OCI-LY7 (cell line): ENCODE data around the gene LRRFIP1. TPM values are rescaled to one million over a fixed set of nuclear protein-coding genes. Genes with fewer than 3 reads are reported as not detected.

Experiments used
- BruUV-seq: library from RNA; stranded (reverse); fragments of 400-500 nt; replicated peaks from 2 replicates; lab custom pipeline; 2021; lab: Mats Ljungman, UMichigan
- CTCF ChIA-PET: fragments of 300-600 bp; sonication (Branson Sonifier 250); formaldehyde crosslinking; loops from one replicate; lab custom pipeline; 2022; ENCODE audit warnings: antibody characterized with exemption; ENCODE audit not compliant: unreplicated experiment; lab: Charles Lee
- POLR2A ChIA-PET: fragments of 300-600 bp; sonication (Branson Sonifier 250); formaldehyde crosslinking; loops from one replicate; lab custom pipeline; 2022; ENCODE audit warnings: antibody characterized with exemption; lab: Charles Lee
- DNase-seq: peaks from one replicate; pipeline ENCODE4 v3.0.0-alpha.2; 2015; ENCODE audit warnings: low spot score
- H2AFZ ChIP-seq: fragments of 200-600 bp; sonication (generic), shearing (Covaris generic); 2 replicates; pipeline ENCODE4 v1.6.1; 2014; ENCODE audit warnings: mild to moderate bottlenecking, antibody characterized with exemption, low read length, moderate library complexity
- H3K27ac ChIP-seq: fragments of 200-600 bp; sonication (generic); 2 replicates; pipeline ENCODE4 v1.5.1; 2014; ENCODE audit warnings: mixed run types, low read depth, mild to moderate bottlenecking, moderate library complexity, low read length, inconsistent platforms; ENCODE audit not compliant: poor library complexity, severe bottlenecking
- H3K36me3 ChIP-seq: fragments of 200-600 bp; sonication (generic); 2 replicates; pipeline ENCODE4 v1.6.1; 2014; ENCODE audit warnings: mild to moderate bottlenecking, antibody characterized with exemption, low read length, moderate library complexity, mixed read lengths; ENCODE audit not compliant: insufficient read depth
- H3K4me1 ChIP-seq: fragments of 200-600 bp; sonication (generic); 2 replicates; pipeline ENCODE4 v1.5.1; 2014; ENCODE audit warnings: mild to moderate bottlenecking, low read length; ENCODE audit not compliant: insufficient read depth, poor library complexity, severe bottlenecking
- H3K4me2 ChIP-seq: fragments of 200-600 bp; sonication (generic); 2 replicates; pipeline ENCODE4 v1.6.1; 2014; ENCODE audit warnings: mild to moderate bottlenecking, low read length
- H3K4me3 ChIP-seq: fragments of 200-600 bp; sonication (generic); 2 replicates; pipeline ENCODE4 v1.5.1; 2014; ENCODE audit warnings: mild to moderate bottlenecking, low read depth, low read length; ENCODE audit not compliant: poor library complexity, severe bottlenecking
- H3K79me2 ChIP-seq: fragments of 200-600 bp; sonication (generic); 2 replicates; pipeline ENCODE4 v1.6.1; 2016; ENCODE audit warnings: low read depth, mild to moderate bottlenecking, low read length, moderate library complexity, mixed read lengths; ENCODE audit not compliant: insufficient read depth
- H3K9me2 ChIP-seq: fragments of 200-600 bp; sonication (generic); 2 replicates; pipeline ENCODE4 v1.6.1; 2016; ENCODE audit warnings: mild to moderate bottlenecking, low read length, mixed read lengths; ENCODE audit not compliant: insufficient read depth
- H3K9me3 ChIP-seq: fragments of 200-600 bp; sonication (generic); 2 replicates; pipeline ENCODE4 v1.6.1; 2014; ENCODE audit warnings: mild to moderate bottlenecking, mixed run types, low read length, mixed read lengths
- H4K20me1 ChIP-seq: fragments of 200-600 bp; sonication (generic); 2 replicates; pipeline ENCODE4 v1.6.1; 2014; ENCODE audit warnings: mild to moderate bottlenecking, antibody characterized with exemption, low read length, moderate library complexity, mixed read lengths; ENCODE audit not compliant: insufficient read depth
- CTCF ChIP-seq: fragments of 200-600 bp; sonication (generic); conservative IDR thresholded peaks from 2 replicates; pipeline ENCODE4 v1.5.1; 2014; ENCODE audit warnings: mild to moderate bottlenecking, antibody characterized with exemption, low read length, moderate library complexity, mixed read lengths
- EZH2phosphoT487 ChIP-seq: fragments of 200-600 bp; sonication (generic); IDR thresholded peaks from 2 replicates; pipeline ENCODE4 v1.6.1; 2018; ENCODE audit warnings: low read depth, borderline replicate concordance, mild to moderate bottlenecking, mixed run types, antibody characterized with exemption, low read length, moderate library complexity, mixed read lengths
- intact Hi-C: fragments of 100-400 bp; cut with micrococcal nuclease; formaldehyde crosslinking; loops from one replicate; pipeline ENCODE4 v1.10.0; 2022; ENCODE audit not compliant: unreplicated experiment
- total RNA-seq, 2 experiments: library from RNA; depleted of rRNA in 1 of 2; stranded (reverse); fragments of >200 nt in 1 of 2; shearing (Covaris generic) in 1 of 2; gene quantifications; 2 replicates each; pipeline ENCODE4 v1.2.3, GENCODE V29; 2014 to 2022

LRRFIP1 gene
- total RNA-seq, 2 experiments from 2014 or later: 95.7 to 216 TPM

GRCh38 chr2:237708961-237709360 lies 81.6 kb downstream of the LRRFIP1 start:
- Histone ChIP-seq H3K4me2 (no peak overlapping the region), H4K20me1 (peaks cover 11% of the 10 kb centered on the region), H3K4me1 (peaks cover 11% of the 10 kb centered on the region), H3K79me2 (peaks cover 90% of the 10 kb centered on the region), H3K9me2 (no peaks in the 10 kb centered on the region), H3K36me3 (peaks cover 81% of the 10 kb centered on the region), H2AFZ (no peak overlapping the region), H3K9me3 (no peaks in the 10 kb centered on the region), H3K4me3 (no peak overlapping the region), H3K27ac (no peak overlapping the region)
- no peak for DNase-seq
- intact Hi-C loops: no loop called here
- TSS peak; percentile 4 for BruUV-seq
- CTCF ChIA-PET: interaction anchor here (0.6 kb wide), 1 partner anchor 21 kb away, joined by 4 read pairs; no protein-coding TSS in a partner anchor
- TF ChIP-seq CTCF (no peak), EZH2phosphoT487 (no peak)
- POLR2A ChIA-PET: interaction anchor here (0.6 kb wide), 1 partner anchor 11 kb away, joined by 6 read pairs; no protein-coding TSS in a partner anchor

GRCh38 chr2:237711458-237712150 lies 84.2 kb downstream of the LRRFIP1 start:
- ChIA-PET POLR2A (no interaction called here), CTCF (no interaction called here)
- no peak overlapping the region for H3K4me2 ChIP-seq
- H3K4me1 ChIP-seq: peaks cover 10% of the 10 kb centered on the region
- DNase-seq: no peak
- no peaks in the 10 kb centered on the region for H3K9me2 ChIP-seq
- H3K36me3 ChIP-seq: peaks cover 86% of the 10 kb centered on the region
- no peak overlapping the region for H3K4me3 ChIP-seq
- no peaks in the 10 kb centered on the region for H3K9me3 ChIP-seq
- H3K27ac ChIP-seq: no peak overlapping the region
- intact Hi-C loops: no loop called here
- H3K79me2 ChIP-seq: peaks cover 88% of the 10 kb centered on the region
- TF ChIP-seq EZH2phosphoT487 (no peak), CTCF (no peak)
- BruUV-seq: no TSS peak
- no peak overlapping the region for H2AFZ ChIP-seq
- H4K20me1 ChIP-seq: peaks cover 14% of the 10 kb centered on the region
